NCI-H146 treated with DMSO at 0.1 percent for 48 hours (cell line): ENCODE data around the gene BCKDK.

Source experiments
- DNase-seq: peaks from one replicate; lab custom pipeline; 2025; ENCODE audit not compliant: unreplicated experiment; lab: John Stamatoyannopoulos, UW

BCKDK gene

GRCh38 chr16:31080035-31080629 is 28.1 kb upstream of the BCKDK start:
- DNase-seq = no peak

DNA sequence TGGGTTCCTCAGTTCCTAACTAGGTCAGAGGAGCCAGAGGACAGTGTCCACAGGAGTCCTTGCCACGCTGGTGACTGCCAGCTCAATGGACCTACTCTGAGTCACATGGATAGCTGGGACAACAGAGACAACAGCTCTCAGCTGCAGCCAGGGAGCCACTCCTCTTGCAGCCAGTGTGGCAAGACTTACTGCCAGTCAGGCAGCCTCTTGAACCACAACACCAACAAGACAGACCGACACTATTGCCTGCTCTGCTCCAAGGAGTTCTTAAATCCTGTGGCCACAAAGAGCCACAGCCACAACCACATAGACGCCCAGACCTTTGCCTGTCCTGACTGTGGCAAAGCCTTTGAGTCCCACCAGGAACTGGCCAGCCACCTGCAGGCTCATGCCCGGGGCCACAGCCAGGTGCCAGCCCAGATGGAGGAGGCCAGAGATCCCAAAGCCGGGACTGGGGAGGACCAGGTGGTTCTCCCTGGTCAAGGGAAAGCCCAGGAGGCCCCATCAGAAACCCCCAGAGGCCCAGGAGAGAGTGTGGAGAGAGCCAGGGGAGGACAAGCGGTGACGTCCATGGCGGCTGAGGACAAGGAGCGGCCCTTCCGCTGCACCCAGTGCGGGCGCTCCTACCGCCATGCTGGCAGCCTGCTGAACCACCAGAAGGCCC is 27.3 kb upstream of the BCKDK start:
- DNase-seq = no peak

DNA sequence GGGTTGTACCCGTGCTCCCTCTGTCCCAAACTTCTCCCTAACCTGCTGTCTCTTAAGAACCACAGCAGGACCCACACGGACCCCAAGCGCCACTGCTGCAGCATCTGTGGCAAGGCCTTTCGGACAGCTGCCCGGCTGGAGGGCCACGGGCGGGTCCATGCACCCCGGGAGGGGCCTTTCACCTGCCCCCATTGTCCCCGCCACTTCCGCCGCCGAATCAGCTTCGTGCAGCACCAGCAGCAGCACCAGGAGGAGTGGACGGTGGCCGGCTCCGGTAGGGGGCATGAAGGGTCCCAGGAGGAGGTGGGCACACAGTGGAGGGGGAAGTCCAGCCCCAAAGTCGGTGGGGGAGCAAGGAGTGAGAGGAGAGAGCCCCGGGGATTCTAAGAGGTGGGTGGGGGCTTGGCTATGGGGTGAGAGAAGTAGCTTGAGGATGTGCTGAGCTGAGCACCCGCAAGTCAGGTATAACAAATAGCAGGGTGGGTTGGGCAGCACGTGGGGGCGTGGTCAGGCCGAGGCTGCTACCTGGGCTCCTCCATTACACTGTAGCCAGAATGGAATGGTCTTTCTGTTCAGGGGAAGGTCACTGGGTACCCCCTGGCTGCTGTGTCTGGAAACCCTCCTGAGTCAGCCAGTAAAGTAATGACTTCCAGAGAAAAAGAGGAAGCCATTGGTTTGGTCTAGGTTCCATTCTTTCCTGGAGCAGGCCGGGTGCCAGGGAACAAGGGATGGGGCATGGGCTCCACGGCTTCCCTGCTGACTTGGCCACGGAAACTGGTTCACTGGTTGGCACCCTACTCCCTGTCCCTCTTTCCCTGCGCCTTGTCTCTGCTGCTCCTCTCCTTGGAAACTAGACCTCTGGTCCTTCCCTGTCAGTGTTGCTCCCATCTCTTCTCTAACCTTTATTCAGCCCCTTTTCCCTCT is 26.5 kb upstream of the BCKDK start:
- DNase-seq = no peak

GRCh38 chr16:31082368-31083045 is 25.7 kb upstream of the BCKDK start:
- DNase-seq = no peak

GRCh38 chr16:31083081-31083480 is 25.1 kb upstream of the BCKDK start:
- DNase-seq = no peak

- no peak for DNase-seq
Observed at GRCh38 chr16:31083556-31083955, 24.6 kb upstream of the BCKDK start.

GRCh38 chr16:31083981-31084380 is 24.2 kb upstream of the BCKDK start:
- no peak for DNase-seq

- DNase-seq = no peak
Observed at GRCh38 chr16:31084584-31085302, 23.4 kb upstream of the BCKDK start.

DNA sequence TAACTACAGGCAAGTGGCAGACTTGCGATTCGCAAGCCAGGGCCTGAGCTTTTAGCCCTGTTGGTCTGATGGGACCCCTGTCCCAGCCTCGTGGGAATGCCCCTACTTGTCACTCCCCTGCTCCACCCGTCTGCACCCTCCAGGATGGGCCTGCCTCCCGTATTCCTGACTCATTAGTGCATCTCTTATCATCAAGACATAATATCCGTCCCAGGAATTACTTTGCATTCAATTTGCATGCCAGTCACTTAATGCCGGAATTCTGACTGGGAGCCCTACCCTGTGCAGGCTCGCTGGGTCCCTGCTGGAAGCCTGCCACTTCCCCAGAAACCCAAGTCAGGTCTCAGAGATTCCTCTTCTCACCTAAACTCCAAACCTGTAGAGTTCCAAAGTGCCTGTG is 22.8 kb upstream of the BCKDK start:
- DNase-seq = no peak

GRCh38 chr16:31085873-31086628 is 22.1 kb upstream of the BCKDK start:
- DNase-seq = no peak

- DNase-seq = no peak
Observed at GRCh38 chr16:31086629-31086906, 21.6 kb upstream of the BCKDK start.

DNA sequence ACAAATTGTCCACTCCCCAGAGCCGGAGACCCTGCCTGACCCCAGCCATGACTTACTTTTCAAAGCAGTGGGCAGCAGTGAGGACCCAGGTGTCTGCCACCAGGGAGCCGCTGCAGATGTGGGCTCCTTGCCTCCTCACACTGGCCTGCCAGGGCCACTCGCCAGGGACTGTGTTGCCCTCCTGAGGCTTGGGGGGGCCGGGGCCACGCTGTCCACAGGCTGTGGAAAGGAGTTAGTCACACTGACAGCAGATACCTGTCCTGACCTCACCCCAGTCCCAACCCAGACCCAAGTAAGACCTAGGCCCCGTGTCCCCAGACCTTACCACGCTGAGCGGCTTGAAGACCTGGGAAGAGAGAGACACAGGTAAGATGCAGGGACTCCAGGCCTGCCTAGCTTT is 20.7 kb upstream of the BCKDK start:
- DNase-seq = no peak

GRCh38 chr16:31087971-31088370 is 20.2 kb upstream of the BCKDK start:
- no peak for DNase-seq

- DNase-seq = no peak
Observed at GRCh38 chr16:31088459-31089183, 19.6 kb upstream of the BCKDK start, which contains the start of gene PRSS53. TSS of gene PRSS53 (minus strand) at chr16:31088943. CDS start at chr16:31088809, 134 bp downstream.

DNA sequence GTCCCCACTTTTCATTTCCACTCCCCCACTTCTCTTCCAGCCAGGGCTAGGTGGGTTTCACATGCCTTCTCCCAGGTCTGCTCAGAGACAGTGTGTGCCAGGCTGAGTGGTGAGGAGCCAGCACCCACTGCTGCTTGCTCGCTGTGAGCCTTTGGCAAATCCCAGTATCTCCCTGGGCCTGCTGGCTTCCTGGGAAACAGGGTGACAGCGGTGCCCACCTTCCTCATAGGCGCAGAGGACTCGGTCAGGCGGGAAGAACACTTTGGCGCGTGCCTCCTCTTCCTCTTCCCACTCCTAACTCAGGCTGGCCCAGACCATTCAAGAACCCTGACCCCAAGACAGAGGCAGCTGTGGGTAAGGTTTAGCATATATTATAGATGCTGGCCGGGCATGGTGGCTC is 19.0 kb upstream of the BCKDK start:
- DNase-seq = no peak

- DNase-seq = no peak
Observed at GRCh38 chr16:31090540-31090939, 17.6 kb upstream of the BCKDK start.

- DNase-seq = no peak
Observed at GRCh38 chr16:31092330-31092729, 15.9 kb upstream of the BCKDK start.

- DNase-seq = peak; percentile 52
Observed at GRCh38 chr16:31093132-31093703, 15.0 kb upstream of the BCKDK start.

DNA sequence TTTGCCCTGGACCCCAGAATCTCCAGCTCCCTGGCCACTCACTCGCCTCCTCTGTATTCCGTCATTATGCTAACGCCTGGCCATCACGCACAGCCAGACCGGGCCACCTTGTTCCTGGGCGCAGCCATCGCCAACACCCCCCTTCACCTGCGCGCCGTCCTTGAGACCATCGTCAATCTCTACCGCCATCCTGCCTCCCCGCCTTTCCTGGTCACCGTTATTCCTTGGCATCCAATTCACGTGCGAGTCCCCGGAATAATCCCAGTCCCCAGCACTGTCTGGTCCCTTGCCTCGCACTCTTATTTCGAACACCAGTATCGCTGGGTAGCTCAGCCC is 14.1 kb upstream of the BCKDK start:
- DNase-seq = peak; percentile 21
